ENCODE data around the gene INSYN2B.

Gene INSYN2B

DNA sequence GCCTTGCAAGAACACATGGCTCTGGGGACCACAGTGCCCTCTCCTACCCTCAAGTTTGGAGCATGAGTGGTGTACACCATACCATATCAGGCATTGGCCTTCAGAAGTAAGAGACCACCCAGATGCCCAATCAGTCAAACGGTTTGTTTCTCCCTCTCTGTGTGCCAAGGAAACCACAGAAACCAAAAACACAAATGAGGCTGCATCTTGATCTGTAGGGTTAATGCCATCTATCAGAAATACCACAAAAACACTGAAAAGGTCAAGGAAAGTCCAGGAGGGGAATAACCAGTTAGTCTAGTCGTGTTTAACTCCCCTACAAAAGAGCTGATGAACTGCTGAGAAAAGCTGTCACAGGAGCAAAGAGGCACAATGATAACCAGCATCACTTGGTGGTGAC lies 78.4 kb downstream of the INSYN2B start:
- no peak for DNase-seq (ENCODE audit: extremely low read depth, low read depth)
- TF ChIP-seq CTCF (IDR thresholded peaks at IDR 0.05; ENCODE audit: low read depth, low read length): no peak

GRCh38 chr5:169897481-169897880 lies 82.8 kb downstream of the INSYN2B start:
- DNase-seq (ENCODE audit: extremely low read depth, low read depth): no peak
- TF ChIP-seq CTCF (IDR thresholded peaks at IDR 0.05; ENCODE audit: low read depth, low read length): no peak

DNA sequence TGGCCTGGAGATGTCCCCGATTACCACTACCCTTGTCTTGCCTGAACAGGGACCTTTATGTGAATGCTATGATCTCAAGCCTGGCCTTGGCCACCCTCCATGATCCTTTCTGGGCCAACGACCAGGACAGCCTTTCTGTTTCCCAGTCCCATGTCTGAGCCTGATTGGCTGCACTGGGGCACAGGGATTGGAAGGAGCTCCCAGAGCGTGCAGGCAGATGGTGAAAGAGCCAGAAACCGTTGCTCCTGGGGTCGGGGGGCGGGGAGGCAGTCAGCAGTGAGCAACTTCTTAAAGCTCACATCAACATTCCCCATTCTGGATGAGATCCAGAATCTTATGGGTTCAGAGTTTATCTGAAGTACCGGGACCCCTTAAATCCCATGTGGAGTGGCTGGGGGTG lies 84.4 kb downstream of the INSYN2B start:
- TF ChIP-seq CTCF (IDR thresholded peaks at IDR 0.05; ENCODE audit: low read depth, low read length): no peak

GRCh38 chr5:169893571-169893970 lies 86.7 kb downstream of the INSYN2B start:
- TF ChIP-seq CTCF (IDR thresholded peaks at IDR 0.05; ENCODE audit: low read depth, low read length): no peak
- DNase-seq (ENCODE audit: extremely low read depth, low read depth): peak; percentile 29

More for the DNA sequence above, 84.4 kb downstream of the INSYN2B start:
- peak; percentile 71 for DNase-seq (ENCODE audit: extremely low read depth, low read depth)

- no peak for TF ChIP-seq CTCF (IDR thresholded peaks at IDR 0.05; ENCODE audit: low read depth, low read length)
- no peak for DNase-seq (ENCODE audit: extremely low read depth, low read depth)
Measured at GRCh38 chr5:169893010-169893409, 87.3 kb downstream of the INSYN2B start.

GRCh38 chr5:169889572-169889971 lies 90.7 kb downstream of the INSYN2B start:
- DNase-seq (ENCODE audit: extremely low read depth, low read depth): no peak
- no peak for TF ChIP-seq CTCF (IDR thresholded peaks at IDR 0.05; ENCODE audit: low read depth, low read length)

GRCh38 chr5:169886677-169887076 lies 93.6 kb downstream of the INSYN2B start:
- no peak for TF ChIP-seq CTCF (IDR thresholded peaks at IDR 0.05; ENCODE audit: low read depth, low read length)
- no peak for DNase-seq (ENCODE audit: extremely low read depth, low read depth)
